Measurements from ENCODE around the gene AS3MT. TPM values are rescaled to one million over a fixed set of nuclear protein-coding genes. Genes with fewer than 3 reads are reported as not detected.
A peak's percentile ranks its signal among the peaks of the same experiment; 100 is the strongest.

Gene AS3MT
- polyA plus RNA-seq, 2 of the 4 experiments (the other 2 are of a cell fraction): 10.7 to 10.8 TPM

- ChIA-PET CTCF (interaction anchor here (0.5 to 10.5 kb wide), 64 partner anchors 8 to 568 kb away, joined by 3 to 199 read pairs (median 4); partner anchors contain the start of genes CYP17A1 and INA), POLR2A (interaction anchor here (0.6 to 2.2 kb wide), 13 partner anchors 11 to 324 kb away, joined by 3 to 9 read pairs (median 3); no protein-coding TSS in a partner anchor)
- ATAC-seq (peak; percentile 93), DNase-seq (ENCODE audit: low read depth in 1 of 2, low spot score in 1 of 2) (peak; percentile 90 to 100), FAIRE-seq (peak; percentile 92)
- Histone ChIP-seq H3K4me2 (peak within 1 kb of the TSS; percentile 88), H3K4me1 (peaks cover 28% of the 10 kb centered on the region), H3K4me3 (peak within 1 kb of the TSS; percentile 87), H3K27ac (peak within 1 kb of the TSS; percentile 85 to 93), H3K9me3 (no peaks in the 10 kb centered on the region)
- WGBS (ENCODE audit: missing lambda C conversion rate): under 1% methylated on average over 27 of the region's 80 CpGs
- TF ChIP-seq JUNB (IDR thresholded peaks at IDR 0.05) (no peak), HEYL (CRISPR knock-in tag; IDR thresholded peaks at IDR 0.05) (no peak), USF2 (IDR thresholded peaks at IDR 0.05) (peak; percentile 88), TFCP2L1 (CRISPR knock-in tag; IDR thresholded peaks at IDR 0.05) (peak; percentile 75; the same call in 1 of the 2 replicates), REST (IDR thresholded peaks at IDR 0.05) (peak; percentile 83), CBX2 (IDR thresholded peaks at IDR 0.05; ENCODE audit: borderline replicate concordance, low read depth) (no peak), FOSL2 (IDR thresholded peaks at IDR 0.05) (no peak), FOSL2 (CRISPR knock-in tag; IDR thresholded peaks at IDR 0.05) (no peak), HOXB5 (CRISPR knock-in tag; IDR thresholded peaks at IDR 0.05) (no peak), MAFK (IDR thresholded peaks at IDR 0.05; ENCODE audit: partially characterized antibody) (no peak), JUN (IDR thresholded peaks at IDR 0.05) (peak in 1 of 2 experiments; percentile 46; a peak in 3 of 5 replicates), FOXS1 (CRISPR knock-in tag; IDR thresholded peaks at IDR 0.05) (no peak), PHF8 (IDR thresholded peaks at IDR 0.05; ENCODE audit: borderline replicate concordance, low read depth) (peak; percentile 68), HOXB13 (CRISPR knock-in tag; IDR thresholded peaks at IDR 0.05; ENCODE audit: low read depth) (no peak), FOSB (CRISPR knock-in tag; IDR thresholded peaks at IDR 0.05) (no peak), MAX (IDR thresholded peaks at IDR 0.05) (peak; percentile 96), ZSCAN20 (CRISPR knock-in tag; IDR thresholded peaks at IDR 0.05) (no peak), ZFP36 (IDR thresholded peaks at IDR 0.05; ENCODE audit: borderline replicate concordance, partially characterized antibody) (no peak), PBX3 (IDR thresholded peaks at IDR 0.05) (peak; percentile 91), SREBF2 (IDR thresholded peaks at IDR 0.05) (no peak), ZC3H11A (IDR thresholded peaks at IDR 0.05) (no peak), BHLHE40 (IDR thresholded peaks at IDR 0.05; ENCODE audit: low read depth, low read length) (no peak), POLR2AphosphoS2 (conservative IDR thresholded peaks at IDR 0.05; ENCODE audit: low read length) (no peak), HDAC2 (IDR thresholded peaks at IDR 0.05) (no peak), MYC (IDR thresholded peaks at IDR 0.05; ENCODE audit: borderline replicate concordance, low read length) (no peak), ELK1 (IDR thresholded peaks at IDR 0.05; ENCODE audit: low read depth, low read length) (no peak), TP53 (CRISPR knock-in tag; IDR thresholded peaks at IDR 0.05) (no peak), CEBPB (IDR thresholded peaks at IDR 0.05) (no peak), GATA3 (IDR thresholded peaks at IDR 0.05; ENCODE audit: borderline replicate concordance) (no peak; the same call in 1 of the 2 replicates), POLR2A (IDR thresholded peaks at IDR 0.05; ENCODE audit: low read length) (peak; percentile 63), RARB (CRISPR knock-in tag; IDR thresholded peaks at IDR 0.05) (no peak), EP300 (IDR thresholded peaks at IDR 0.05) (no peak), KDM5A (IDR thresholded peaks at IDR 0.05) (peak; percentile 86), RAD21 (conservative IDR thresholded peaks at IDR 0.05 in 1 of 2, IDR thresholded peaks at IDR 0.05 in 1 of 2) (peak in 1 of 2 experiments; percentile 48; a peak in 3 of 5 replicates), RFX5 (IDR thresholded peaks at IDR 0.05) (peak; percentile 56; the same call in 1 of the 2 replicates), NFE2L2 (conservative IDR thresholded peaks at IDR 0.05; ENCODE audit: low read length) (no peak), HOXA7 (CRISPR knock-in tag; IDR thresholded peaks at IDR 0.05) (no peak)
Measured at GRCh38 chr10:102917962-102918816, 48.9 kb downstream of the AS3MT start, which contains the start of gene CNNM2. Gene CNNM2 (plus strand): TSS chr10:102918294. CDS start chr10:102918481, 187 bp downstream.

Measured in A549 (cell line).